Measurements from ENCODE around the gene JARID2.

The JARID2 gene

DNA sequence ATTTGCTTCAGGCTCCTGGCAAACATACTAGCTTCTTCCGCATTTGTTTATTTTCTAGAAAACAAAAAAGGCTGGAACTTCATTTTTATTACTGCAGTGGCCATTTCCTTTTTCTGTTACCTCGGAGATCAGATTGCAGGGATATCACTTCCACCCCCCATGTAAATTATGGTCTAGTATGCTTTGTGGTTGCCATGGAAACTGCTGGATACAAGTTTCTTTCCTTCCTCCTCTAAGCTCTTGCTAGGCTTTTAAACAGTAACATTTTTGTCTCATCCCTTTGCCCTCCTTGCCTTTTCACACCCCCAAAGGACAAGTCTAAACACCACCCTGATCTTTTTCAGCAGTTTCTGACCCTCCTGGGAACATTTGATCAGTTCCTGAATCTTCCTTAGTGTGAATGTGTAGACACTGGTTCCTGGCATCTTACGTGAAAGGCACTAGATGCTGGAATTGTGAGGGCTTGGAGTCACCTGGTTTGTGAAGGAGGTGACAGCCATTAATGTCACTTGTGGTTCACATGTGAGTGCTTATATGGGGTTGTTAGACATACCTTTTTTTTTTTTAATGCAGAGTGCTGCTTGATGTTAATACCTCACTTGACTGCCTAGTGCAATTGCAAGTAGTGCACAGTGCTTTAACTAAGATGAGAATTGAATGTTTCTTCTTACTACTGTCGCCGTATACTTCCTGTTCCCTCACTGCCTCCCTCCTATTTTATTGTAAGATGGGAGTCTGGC, 181.6 kb downstream of the JARID2 start:
- no peak for DNase-seq

DNA sequence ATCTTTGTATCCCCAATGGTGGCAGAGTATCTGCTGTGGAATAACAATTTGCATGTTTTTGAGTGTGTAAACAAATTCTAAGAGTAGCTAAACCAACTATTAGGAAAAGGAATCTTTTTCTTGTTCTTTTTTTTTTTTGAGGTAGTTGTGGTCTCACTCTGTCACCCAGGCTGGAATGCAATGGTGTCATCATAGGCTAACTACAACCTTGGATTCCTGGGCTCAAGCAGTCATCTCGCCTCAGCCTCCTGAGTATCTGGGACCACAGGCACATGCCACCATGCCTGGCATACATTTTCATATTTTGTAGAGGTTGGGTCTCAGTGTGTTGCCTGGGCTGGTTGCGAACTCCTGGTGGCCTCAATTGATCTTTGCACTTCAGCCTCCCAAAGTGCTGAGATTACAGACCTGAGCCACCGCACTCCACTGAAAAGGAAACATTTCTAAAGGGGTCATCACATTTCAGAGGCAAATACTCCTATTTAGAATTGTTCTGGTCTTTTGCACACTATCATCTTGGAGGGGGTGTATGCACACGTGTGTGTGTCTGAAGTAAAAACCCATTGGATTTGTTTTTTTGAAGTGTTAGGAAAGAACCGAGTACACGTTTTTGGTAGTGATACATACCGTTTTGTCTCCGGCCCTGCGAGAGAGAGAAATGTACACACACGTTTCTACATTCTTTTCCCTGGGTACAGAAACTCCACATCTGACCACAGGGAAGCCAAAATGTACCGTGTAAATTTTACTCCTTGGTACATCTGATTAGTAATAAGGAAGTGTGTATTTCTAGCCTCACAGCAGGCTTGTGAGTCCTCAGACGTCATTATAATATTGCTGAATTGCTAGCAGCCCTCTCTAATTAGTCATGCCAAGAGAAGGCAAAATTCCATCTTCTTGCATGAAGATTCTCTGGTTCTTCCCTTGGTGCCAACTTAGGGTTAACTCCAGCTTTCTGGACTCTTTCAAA, 183.6 kb downstream of the JARID2 start:
- DNase-seq, result no peak

DNA sequence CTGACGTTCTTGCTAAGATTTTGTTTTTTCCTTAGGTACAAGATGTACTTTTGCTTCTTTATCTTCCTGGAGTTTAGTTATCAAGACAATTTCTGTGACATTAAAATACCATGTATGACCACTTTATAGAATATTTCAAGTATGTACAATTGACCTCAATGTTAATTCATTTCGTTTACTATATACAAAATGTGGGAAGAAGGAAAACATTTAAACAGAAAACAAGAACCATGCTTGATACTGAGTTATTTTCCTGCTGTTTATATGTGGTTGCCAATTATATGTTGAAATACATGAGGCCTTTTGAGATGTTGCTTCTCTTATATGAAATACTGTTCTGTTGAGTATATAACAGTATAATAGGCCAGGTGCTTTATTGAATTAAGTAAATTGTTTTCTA, 184.3 kb downstream of the JARID2 start:
- no peak for DNase-seq

DNA sequence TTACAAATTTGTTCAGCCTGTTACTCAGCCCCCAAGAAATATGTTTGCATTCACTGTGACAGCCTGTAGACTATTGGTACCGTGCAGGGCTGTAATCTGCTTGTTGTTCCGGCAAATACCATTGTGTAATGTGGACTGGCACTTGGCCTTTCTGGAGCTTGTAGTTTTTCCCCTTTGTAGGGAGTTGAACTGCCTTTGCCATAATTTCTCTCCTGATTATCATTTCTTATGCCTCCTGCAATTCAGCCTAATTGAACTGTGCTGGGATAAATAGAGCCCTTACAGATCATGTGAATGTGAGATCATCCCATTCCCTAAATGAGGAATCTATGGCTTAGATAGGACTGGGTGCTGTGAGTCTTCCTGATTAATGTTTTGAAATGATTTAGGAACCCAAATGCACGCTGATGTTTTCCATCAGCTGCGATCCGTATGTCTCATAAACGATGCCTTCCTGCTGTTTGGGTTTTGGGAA, 185.1 kb downstream of the JARID2 start:
- DNase-seq, result no peak

DNA sequence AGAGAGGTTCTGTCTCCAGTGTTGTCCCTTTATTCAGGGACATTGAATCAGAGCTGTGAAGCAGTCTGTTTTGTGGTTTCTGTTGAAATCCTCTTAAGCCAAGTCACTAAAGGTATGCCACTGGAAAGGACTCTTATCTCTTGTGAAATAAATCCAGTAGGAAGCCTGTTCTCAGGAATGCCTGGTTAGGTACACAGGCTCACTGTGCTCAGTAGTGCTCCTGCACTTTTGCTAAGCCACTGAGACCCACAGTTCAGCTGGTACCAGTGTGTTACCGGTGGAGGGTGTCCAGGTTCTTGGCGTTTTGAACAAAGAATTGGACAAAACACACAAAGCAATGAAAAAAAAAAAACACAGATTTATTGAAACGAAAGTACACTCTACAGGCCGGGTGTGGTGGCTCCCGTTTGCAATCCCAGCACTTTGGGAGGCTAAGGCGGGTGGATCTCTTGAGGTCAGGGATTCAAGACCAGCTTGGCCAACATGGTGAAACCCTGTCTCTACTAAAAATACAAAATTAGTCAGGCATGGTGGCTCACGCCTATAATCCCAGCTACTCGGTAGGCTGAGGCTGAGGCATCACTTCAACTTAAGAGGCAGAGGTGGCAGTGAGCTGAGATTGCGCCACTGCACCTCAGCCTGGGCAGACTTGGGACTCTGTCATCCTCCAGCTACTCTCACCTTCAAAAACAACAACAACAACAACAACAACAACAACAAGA, 186.1 kb downstream of the JARID2 start:
- DNase-seq, result no peak

DNA sequence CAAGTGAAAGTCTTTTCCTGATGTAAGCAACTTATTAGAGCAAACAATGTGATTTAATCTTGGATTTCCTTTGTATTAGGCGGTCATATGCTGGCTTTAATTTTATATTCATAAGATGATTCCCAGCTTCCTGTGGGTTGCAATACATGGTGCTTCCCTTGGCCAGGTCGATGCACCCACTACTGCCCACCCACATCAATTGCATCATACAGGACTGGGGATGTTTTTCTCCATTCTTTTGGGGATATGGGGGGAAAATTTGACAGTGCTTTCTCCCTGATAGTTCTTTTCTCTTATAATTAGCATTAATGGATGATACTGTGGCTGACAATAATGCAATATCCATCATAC, 187.6 kb downstream of the JARID2 start:
- DNase-seq, result no peak

DNA sequence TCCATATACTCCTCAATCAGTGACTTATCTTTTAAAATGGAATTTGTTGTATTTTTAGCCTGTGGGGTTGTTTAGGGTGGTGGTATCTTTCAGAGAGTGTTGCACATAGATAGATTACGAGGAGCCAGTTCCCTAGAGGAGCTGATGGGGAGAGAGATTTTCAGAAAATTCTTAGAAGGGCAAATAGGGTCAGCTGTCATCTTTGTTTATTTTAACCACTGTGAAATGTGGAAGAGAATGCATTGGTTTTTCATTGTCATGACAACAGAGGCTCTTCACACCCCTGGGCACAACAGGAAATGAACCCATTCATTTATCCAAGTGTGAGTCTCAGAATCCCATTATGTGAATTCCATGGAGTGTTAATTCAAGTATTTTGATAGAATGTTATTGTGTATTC, 188.4 kb downstream of the JARID2 start:
- DNase-seq, result no peak

DNA sequence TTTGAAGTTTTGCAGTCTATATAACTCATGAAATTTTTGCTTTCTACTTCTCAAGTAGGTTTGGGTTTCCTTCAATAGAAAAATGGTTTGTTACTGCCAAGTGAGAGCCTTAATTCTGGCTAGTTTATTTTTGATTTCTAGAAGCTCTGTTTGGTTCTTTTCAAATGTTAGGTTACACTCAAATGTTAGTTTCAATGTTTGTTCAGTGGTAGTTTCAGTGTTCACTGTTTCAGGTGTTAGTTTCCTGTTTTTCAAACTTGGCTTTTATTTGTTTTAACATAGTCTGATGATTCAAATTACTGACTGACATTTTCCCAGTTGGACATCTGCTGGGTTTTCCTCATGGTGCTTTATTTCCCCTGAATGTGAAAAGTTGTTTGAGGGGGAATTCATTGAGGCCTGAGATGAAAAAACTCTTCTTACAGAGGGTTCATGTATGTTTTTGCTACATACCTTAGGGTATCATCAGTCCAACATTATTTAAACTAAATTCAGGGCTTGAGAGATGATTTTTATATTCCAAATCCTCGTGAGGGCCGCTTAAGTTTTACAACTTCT, 189.0 kb downstream of the JARID2 start:
- DNase-seq, result no peak

DNA sequence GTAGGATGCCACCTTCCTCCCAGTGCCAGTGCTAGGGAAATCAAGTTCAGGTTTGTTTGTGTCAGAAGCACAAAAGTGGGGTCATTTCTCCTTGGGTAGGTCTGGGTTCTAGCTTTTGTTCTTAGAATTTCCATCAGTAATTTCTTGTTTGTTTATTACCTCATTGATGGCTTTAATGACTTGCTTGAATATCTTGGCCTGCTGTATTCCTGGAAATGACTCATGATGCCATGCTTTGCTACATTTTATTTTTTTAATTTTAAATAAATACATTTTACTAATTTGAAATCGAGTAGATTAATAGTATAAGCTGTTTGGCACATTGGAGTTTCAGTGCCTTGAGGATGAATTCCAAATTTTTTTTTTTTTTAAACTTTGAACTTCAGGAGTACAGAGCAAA, 189.6 kb downstream of the JARID2 start:
- DNase-seq, result no peak

DNA sequence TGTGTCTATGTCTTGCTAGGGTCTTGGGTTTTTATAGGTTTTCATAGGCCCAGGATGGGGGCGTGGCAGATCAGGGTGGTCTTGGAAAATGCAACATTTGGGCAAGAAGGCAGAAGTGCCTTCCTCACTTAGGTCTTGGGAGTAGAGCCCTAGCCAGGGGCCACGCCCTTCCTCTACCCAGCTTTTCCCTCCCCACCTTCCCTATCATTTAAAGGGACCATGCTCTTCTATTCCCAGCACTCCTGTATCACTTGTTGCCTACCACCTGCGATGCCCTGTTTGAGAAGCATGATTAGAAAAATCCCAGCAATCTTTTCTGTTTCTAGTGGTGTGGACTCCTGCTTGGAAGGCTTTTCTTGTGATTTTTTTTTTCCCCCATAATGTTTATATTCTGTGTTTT, 190.6 kb downstream of the JARID2 start:
- no peak for DNase-seq

DNA sequence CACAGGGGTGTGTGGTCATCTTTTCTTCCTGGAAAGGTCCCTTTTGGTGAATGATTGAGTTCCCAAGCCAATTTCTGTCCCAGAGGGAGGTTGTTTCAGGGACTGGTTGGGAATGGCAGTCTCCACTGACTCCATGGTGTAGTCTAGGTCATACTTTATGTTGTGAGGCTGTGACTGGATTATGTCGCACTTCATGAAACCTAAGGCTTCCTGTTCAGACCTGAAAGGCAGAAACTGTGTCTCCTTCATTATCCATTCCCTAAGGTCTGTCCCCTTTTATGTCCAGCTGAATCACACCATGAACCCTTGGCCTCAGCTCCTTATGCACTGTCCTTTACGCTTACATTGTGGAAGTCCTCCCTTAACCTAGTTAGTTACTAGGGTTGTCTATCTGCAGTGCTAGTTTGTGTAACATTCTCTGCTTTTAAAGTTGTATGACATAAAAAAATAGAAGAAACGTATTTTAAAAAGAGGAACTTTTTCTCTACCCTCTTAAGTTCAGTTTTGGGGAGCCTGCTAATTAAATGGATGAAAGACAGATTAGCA, 191.3 kb downstream of the JARID2 start:
- DNase-seq, result no peak

DNA sequence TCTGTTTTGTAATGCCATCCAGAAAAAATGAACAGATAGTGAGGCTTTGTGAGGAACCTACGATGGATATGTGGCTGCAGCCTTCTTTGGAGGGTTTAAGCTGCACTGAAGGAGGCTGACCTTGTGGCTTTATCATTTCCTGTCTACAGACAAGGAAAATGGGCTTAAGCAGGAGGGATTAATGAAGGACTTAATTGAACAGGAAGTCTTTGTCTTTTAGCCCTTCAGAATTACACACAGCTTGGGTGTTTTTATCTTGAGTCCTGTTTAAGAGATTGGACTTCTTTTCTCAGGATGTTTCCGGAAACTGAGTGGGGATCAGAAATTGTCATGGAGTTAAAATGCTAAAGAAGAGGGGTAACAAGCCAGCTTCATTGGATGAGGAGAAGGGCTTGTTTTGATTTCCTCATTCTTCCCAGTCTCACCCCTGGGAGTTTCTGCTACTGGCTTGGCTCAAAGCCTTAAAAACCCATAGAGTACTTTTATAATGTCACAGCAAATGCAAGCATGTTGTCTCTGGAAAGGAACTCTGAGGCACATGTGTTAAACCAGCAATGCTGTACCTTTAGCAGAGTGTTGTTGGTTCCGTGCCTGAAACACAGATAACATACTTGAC, 193.6 kb downstream of the JARID2 start:
- no peak for DNase-seq

DNA sequence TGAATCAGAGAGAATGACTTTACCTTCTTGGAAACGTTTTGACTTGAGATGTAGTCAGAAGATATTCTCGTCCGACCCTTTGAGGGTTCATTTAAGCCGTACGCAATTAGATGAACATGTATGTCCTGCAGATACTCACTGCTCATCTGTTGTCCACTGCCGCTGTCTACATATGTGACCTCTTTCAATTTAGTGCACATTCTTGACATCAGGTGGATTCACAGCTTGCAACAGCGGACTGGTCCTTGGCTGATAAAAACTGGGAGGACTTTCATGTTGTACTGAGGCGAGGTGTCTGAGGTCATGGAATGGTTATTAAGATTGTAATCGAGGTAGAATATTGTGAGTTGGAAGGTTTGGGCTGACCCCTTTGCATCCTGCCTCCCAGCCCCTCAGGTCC, 194.2 kb downstream of the JARID2 start:
- no peak for DNase-seq

DNA sequence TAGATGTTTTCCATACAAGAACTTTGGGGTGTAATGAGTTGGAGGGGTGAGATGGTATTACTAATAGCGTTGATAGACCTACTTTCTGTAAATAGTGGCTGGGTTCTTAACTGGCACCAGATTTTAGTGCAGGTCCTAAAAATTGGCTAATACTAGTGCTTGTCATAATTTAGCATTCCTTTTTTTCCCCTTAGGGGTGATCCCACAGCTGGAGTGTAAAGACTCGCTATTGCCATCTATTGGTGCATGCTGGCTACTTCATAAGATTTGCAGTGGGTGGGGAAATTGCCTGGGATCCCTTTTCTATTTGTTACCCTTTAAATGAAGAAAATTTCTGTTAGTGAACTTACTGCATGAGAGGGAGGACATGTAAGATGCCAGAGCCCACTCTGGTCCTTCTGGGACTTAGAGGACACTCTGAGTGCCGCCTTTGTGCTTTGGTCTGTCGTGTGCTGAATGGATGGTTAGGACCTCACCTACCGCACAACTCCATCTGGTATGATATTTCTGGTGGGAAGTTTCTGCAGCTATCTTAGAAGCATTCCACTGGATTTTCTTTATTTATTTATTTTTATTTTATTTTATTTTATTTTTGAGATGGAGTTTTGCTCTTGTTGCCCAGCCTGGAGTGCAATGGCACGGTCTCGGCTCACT, 195.5 kb downstream of the JARID2 start:
- no peak for DNase-seq

DNA sequence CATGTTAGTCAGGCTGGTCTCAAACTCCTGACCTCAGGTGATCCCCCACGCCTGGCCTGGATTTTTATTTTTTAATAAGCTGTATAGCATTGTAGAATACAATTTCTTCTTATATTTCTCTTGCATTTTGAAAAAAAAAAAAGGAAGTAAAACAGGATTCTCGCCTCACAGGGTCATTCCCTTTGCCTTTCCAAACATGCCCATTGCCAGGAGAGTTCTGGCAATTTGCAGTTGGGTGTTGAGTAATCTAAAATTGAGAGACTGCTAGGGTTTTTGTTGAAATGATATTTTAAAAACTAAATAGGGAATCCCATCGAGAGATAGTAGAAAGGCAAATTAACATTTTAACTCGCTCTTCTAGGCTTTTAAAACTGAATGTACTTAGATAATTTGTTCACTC, 196.1 kb downstream of the JARID2 start:
- no peak for DNase-seq

DNA sequence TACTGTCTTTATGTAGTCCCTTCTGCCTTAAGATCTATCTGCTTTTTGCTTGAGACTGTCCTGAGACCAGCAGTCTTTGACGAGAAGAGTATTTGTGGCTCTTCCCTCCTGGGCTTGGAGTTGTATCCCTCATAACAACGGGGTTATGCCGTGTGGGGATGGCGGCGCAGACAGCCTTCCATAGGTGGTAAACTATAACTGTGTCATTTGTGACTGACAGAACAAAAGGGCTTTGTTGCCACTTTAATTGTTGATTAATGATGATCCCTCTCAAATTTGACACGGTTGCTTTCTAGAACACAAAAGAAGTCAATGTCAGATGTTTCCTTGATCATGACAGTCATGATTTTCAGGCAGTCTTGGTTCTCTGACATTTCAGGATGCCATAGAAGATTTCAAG, 196.6 kb downstream of the JARID2 start:
- no peak for DNase-seq

DNA sequence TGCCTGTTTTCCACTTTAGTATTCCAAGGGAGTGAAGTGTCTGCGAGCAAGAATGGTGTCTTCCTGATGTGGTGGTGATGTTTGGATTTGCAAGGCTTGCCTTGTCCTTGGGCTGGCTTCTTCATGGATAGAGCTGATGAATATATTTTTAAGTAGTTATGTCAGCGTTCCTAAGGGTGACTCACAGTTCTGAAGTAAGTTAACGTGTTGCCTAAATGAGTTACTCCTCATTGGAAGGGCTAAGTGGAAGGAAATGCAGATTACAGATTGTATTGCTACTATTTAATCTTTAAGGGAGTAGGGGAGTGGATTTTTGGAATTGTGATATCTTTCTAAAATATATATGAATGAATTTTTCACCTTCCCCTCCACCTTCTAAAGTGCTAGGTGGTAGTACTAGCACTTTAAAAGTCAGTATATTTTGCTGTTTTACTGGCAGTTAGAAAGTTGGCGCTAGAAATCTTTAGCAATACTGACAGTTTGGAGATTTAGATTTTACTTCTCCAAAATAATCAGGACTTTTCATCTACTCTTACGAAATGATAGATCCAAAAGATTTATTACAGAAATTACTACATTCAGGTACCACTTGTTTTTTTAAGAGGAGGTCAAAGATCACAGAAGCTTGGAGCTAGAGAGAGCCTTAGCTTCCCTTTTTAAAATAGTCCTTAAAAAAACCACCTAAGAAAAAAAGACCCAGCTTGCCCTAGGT, 197.4 kb downstream of the JARID2 start:
- DNase-seq, result no peak

DNA sequence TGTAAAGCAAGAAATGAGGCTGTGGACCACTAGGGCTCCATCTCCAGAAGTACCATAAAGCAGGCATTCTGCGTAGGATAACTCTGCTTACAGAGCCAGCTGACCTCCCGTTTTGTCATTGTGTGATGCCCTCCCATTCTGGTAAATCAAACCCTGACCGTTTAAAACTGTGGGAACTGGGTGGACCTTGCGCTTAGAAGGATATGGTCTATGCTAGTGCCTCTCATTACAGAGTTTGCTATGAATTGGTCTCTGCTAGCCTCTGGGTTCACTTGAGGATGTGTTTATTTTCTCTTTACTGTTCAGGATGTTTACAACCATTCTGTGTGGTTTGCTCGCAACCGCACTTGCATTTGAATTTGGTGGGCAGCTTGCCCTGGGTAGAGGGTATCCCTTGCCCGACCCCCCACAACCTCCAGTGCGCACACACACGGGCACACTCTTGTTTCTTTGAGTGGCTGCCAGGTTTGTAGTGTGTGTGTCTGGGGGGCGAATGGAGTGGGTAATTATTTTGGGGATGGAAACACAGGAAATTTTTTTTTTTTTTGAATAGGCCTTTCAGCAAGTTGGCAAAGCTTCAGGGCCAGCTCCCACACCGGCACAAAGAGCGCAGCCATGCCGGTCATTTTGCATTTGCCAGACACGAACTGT, 198.3 kb downstream of the JARID2 start:
- no peak for DNase-seq

DNA sequence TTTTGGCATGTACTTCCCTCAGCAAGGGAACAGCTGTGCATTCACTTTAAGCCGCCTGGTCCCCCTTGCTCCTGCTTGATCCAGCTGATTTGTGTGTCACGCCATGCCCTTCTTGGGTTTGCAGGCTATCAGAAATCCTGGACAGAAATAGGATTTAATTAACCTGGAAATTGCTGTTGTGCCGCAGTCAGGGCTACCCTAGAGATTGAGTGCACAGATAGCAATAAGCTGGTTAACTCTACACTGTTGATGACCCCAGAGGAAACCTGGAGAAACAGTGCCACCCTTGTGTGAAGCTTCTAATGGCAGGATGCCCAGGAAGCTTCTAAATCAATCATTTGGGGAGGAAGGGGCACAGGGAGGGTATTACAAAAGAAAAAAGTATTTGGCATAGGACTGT, 199.0 kb downstream of the JARID2 start:
- DNase-seq, result no peak

DNA sequence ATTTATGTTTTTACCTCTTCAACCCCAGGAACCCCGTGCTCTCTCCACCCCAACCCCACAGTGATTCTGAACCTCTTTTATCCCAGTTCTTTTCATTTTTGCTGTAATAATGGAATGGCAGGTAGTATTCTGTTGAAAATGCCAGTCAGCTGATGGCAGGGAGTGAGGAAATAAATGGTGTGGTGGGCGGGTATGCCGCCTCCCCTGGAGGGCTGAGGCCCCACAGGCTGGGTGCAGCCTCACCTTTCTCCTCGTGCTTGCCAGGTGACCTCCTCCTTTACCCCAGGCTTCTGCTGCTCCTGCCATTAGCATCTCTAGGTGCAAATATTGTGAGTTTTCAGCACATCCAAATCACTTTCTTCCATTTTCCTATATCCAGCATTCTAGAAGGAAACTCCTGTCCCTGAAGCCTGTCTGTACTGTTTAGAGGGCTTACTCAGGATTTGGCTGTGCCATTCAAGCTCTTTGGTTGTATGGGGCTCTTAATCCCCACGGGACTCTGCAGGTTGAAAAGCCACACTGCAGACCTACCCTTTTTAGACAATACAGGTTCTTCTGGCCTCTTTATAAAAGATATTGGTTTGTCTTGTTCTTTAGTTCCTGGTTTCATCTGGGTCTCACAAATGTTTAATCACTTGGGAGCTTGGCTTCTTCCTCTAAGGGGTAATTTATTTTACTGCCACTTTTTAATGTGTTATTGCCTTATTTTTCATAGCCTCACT, 201.8 kb downstream of the JARID2 start:
- no peak for DNase-seq
